Measurements from ENCODE around the gene VSX1.

VSX1 gene

DNA sequence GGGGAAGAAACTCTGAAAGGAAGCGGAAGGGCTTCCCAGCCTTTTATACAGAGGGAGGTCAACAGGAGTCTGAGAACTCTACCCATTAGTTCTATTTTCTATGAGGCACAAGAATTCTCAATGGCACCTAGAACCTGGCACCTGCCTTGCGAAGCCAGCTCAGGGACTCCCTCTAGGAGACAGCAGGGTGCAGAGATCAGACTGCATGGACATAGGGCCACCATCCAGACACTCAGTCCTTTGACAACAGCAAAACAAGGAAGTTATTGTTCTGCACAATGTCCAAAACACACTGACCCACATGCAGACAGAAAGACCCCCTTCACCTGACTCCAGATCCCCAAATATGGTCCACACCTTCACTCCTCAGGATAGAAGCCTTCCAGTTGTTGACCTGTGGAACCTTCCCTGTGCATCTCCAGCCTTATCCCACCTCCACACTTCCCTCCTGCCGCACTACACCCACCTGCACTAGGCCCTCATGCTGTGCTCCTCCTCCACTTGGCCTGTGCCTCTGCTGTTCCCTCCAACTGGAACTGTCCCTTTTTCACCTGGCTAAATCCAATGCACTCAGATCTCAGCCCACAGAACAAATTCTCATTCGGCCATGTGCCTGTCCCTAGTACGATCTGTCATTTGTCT is 51.8 kb downstream of the VSX1 start:
- no peak for DNase-seq (ENCODE audit: low read depth)
- no peak overlapping the region for H3K4me3 ChIP-seq (ENCODE audit: low read depth, low read length)
- TF ChIP-seq, protein P1, sequence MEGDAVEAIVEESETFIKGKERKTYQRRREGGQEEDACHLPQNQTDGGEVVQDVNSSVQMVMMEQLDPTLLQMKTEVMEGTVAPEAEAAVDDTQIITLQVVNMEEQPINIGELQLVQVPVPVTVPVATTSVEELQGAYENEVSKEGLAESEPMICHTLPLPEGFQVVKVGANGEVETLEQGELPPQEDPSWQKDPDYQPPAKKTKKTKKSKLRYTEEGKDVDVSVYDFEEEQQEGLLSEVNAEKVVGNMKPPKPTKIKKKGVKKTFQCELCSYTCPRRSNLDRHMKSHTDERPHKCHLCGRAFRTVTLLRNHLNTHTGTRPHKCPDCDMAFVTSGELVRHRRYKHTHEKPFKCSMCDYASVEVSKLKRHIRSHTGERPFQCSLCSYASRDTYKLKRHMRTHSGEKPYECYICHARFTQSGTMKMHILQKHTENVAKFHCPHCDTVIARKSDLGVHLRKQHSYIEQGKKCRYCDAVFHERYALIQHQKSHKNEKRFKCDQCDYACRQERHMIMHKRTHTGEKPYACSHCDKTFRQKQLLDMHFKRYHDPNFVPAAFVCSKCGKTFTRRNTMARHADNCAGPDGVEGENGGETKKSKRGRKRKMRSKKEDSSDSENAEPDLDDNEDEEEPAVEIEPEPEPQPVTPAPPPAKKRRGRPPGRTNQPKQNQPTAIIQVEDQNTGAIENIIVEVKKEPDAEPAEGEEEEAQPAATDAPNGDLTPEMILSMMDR (IDR thresholded peaks at IDR 0.05; ENCODE audit: control insufficient read depth, extremely low read depth, insufficient read depth) = no peak

DNA sequence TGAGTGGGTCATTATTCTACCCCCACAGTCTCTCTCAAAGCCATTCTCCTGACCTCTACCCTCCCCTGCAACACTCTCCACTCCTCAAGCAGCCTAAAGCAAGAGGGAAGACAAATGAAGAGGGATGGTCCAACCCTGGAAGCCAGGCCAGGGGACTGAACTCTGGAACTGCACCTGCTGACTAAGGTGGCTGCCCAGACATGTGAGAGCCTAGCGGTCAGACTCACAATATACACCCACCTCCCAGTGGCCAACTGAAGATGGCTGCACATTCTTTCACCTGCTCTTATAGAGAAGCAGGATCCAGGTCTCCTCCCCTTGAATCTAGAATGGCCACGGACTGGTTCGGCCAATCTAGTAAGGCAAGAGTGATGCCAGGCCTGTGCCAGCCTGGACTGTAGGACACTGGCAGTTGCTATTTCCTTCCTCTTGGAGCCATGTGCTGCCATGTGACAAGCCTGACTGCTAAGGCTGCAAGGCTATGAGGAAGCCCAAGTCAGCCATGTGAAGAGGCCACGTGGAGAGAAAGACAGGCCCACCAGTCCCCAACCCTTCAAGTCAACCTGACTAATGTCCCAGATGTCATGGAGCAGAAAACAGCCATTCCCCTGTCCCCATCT is 55.8 kb downstream of the VSX1 start:
- TF ChIP-seq, protein P1 (IDR thresholded peaks at IDR 0.05; ENCODE audit: control insufficient read depth, extremely low read depth, insufficient read depth) = no peak

More for the DNA sequence above, 55.8 kb downstream of the VSX1 start:
- DNase-seq (ENCODE audit: low read depth) = no peak
- no peak overlapping the region for H3K4me3 ChIP-seq (ENCODE audit: low read depth, low read length)

All from LNCaP clone FGC (cell line).